ENCODE measurements around the gene PIKFYVE.
A peak's percentile ranks its signal among the peaks of the same experiment; 100 is the strongest.
"Not testable (repeated sequence)": the region's sequence is repeated elsewhere in the genome, so short reads cannot be mapped to it uniquely, and the experiment has no call there.

The PIKFYVE gene

GRCh38 chr2:208370881-208371633 lies 105.0 kb downstream of the PIKFYVE start:
- no peak overlapping the region for H3K4me3 Mint-ChIP-seq
- no peaks in the 10 kb centered on the region for H3K36me3 Mint-ChIP-seq (ENCODE audit: insufficient read depth)
- H3K9me3 Mint-ChIP-seq, result no peaks in the 10 kb centered on the region
- no peaks in the 10 kb centered on the region for H3K4me1 Mint-ChIP-seq (ENCODE audit: low read depth in 2 of 2)
- no peak overlapping the region for H3K27ac Mint-ChIP-seq
- peaks cover 13 to 24% of the 10 kb centered on the region in 2 donors for H3K27me3 Mint-ChIP-seq
- no peak for DNase-seq
- ATAC-seq (replicated peaks), result no peak

DNA sequence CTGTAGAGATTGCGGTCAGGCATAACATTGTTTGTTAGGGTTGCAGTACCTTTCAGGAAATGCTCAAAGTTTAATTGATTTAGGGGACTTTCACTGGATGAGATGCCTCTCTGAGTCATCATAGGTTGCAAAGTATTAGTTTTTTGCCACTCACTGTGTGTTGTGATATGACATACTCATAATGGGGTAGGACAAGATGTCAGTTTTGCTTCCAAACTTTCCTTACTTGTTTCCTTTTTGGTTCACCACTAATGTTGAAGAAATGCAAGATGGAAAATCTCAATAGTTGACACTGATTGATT lies 105.5 kb downstream of the PIKFYVE start:
- H3K27ac Mint-ChIP-seq, result no peak overlapping the region
- H3K27me3 Mint-ChIP-seq, result peaks cover 13 to 24% of the 10 kb centered on the region in 2 donors
- H3K36me3 Mint-ChIP-seq (ENCODE audit: insufficient read depth), result no peaks in the 10 kb centered on the region
- DNase-seq (no peak), ATAC-seq (replicated peaks) (no peak)
- H3K4me1 Mint-ChIP-seq (ENCODE audit: low read depth in 2 of 2), result no peaks in the 10 kb centered on the region
- no peaks in the 10 kb centered on the region for H3K9me3 Mint-ChIP-seq
- no peak overlapping the region for H3K4me3 Mint-ChIP-seq

GRCh38 chr2:208373460-208374089 lies 107.5 kb downstream of the PIKFYVE start:
- H3K4me3 Mint-ChIP-seq, result no peak overlapping the region
- peaks cover 10 to 24% of the 10 kb centered on the region in 2 donors for H3K27me3 Mint-ChIP-seq
- H3K4me1 Mint-ChIP-seq (ENCODE audit: low read depth in 2 of 2), result no peaks in the 10 kb centered on the region
- no peak overlapping the region for H3K27ac Mint-ChIP-seq
- H3K36me3 Mint-ChIP-seq (ENCODE audit: insufficient read depth), result no peaks in the 10 kb centered on the region
- no peaks in the 10 kb centered on the region for H3K9me3 Mint-ChIP-seq
- ATAC-seq (replicated peaks) (peak; percentile 40), DNase-seq (peak in 1 of 3 experiments; percentile 9)

DNA sequence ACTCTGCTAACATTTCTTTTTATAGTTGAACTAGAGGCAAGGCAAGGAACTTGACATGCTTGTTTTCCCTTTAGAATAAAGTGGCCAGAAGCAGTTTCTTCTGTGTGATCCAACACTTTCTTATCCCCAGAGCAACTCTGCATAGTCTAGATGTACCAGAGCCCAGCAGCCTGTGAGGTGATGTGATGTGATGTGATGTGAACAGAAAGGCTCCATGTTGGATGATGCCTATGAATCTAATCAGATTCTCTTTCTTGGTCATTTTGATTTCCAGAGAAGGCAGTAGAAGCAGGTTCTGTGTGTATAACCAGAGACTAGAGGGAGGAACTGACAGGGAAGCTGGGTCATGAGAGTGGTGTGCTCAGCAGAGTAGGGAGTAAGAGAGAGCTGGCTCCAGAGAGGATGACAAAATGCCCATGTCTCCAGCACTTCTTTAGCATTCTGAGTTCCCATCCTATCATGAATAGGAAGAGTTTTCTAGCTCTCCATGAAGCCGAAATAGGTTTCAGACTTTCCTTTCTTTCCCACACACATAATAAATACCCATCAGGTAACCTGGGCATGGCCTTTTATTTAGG lies 109.5 kb downstream of the PIKFYVE start:
- ATAC-seq (replicated peaks) (no peak), DNase-seq (no peak)
- H3K36me3 Mint-ChIP-seq (ENCODE audit: insufficient read depth), result no peaks in the 10 kb centered on the region
- no peaks in the 10 kb centered on the region for H3K4me1 Mint-ChIP-seq (ENCODE audit: low read depth in 2 of 2)
- H3K4me3 Mint-ChIP-seq, result no peak overlapping the region
- H3K27ac Mint-ChIP-seq, result no peak overlapping the region
- no peaks in the 10 kb centered on the region for H3K9me3 Mint-ChIP-seq
- peaks cover 16 to 30% of the 10 kb centered on the region in 2 donors for H3K27me3 Mint-ChIP-seq

DNA sequence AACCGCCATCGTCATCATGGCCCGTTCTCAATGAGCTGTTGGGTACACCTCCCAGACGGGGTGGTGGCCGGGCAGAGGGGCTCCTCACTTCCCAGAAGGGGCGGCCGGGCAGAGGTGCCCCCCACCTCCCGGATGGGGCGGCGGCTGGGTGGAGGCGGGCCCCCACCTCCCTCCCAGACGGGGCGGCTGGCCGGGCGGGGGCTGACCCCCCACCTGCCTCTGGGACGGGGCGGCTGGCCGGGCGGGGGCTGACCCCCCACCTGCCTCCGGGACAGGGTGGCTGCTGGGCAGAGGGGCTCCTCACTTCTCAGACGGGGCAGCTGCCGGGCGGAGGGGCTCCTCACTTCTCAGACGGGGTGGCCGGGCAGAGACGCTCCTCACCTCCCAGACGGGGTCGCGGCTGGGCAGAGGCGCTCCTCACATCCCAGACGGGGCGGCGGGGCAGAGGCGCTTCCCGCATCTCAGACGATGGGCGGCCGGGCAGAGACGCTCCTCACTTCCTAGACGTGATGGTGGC lies 111.3 kb downstream of the PIKFYVE start:
- H3K27ac Mint-ChIP-seq; DNase-seq; H3K36me3 Mint-ChIP-seq (ENCODE audit: insufficient read depth); ATAC-seq (replicated peaks); H3K9me3 Mint-ChIP-seq; H3K4me1 Mint-ChIP-seq (ENCODE audit: low read depth in 2 of 2); H3K4me3 Mint-ChIP-seq: not testable (repeated sequence)
- peaks cover 23 to 39% of the 10 kb centered on the region in 2 donors for H3K27me3 Mint-ChIP-seq

- H3K4me3 Mint-ChIP-seq, result no peak overlapping the region
- ATAC-seq (replicated peaks), result no peak
- no peak overlapping the region for H3K27ac Mint-ChIP-seq
Observed at GRCh38 chr2:208379192-208379591, 113.1 kb downstream of the PIKFYVE start.

DNA sequence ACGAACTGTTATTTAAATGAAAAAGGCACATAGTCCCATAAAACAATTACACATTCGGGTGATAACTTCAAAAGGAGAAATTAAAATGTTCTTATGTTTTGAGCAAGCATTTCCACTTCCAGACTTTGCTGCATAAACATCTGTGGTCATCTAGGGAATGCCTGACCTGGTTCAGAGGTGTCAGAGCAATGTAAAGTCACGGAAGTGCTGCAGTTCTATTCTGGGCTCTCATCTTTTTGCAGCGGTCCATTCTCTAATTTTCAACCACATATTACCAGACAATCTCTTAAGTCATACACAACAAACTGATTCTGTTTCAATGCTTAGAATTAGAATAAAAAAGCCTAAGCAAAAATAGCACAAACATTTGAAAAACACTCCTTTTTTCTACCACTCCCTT lies 118.6 kb downstream of the PIKFYVE start:
- Mint-ChIP-seq H3K27ac (no peak overlapping the region), H3K4me3 (no peak overlapping the region), H3K4me1 (ENCODE audit: low read depth in 2 of 2) (no peaks in the 10 kb centered on the region), H3K36me3 (ENCODE audit: insufficient read depth) (no peaks in the 10 kb centered on the region), H3K9me3 (no peaks in the 10 kb centered on the region), H3K27me3 (peaks cover 44 to 51% of the 10 kb centered on the region in 2 donors)
- ATAC-seq (replicated peaks), result no peak
- no peak for DNase-seq

More at GRCh38 chr2:208379192-208379591, 113.1 kb downstream of the PIKFYVE start:
- no peak for DNase-seq
- peaks cover 35 to 55% of the 10 kb centered on the region in 2 donors for H3K27me3 Mint-ChIP-seq
- H3K4me1 Mint-ChIP-seq (ENCODE audit: low read depth in 2 of 2), result no peaks in the 10 kb centered on the region
- H3K9me3 Mint-ChIP-seq, result no peaks in the 10 kb centered on the region
- no peaks in the 10 kb centered on the region for H3K36me3 Mint-ChIP-seq (ENCODE audit: insufficient read depth)

- Mint-ChIP-seq H3K4me1 (ENCODE audit: low read depth in 2 of 2) (no peaks in the 10 kb centered on the region), H3K36me3 (ENCODE audit: insufficient read depth) (no peaks in the 10 kb centered on the region), H3K4me3 (no peak overlapping the region), H3K9me3 (no peaks in the 10 kb centered on the region), H3K27ac (no peak overlapping the region), H3K27me3 (peaks cover 39% of the 10 kb centered on the region in 2 donors)
- DNase-seq (no peak), ATAC-seq (replicated peaks) (no peak)
Observed at GRCh38 chr2:208386541-208386940, 120.5 kb downstream of the PIKFYVE start.

DNA sequence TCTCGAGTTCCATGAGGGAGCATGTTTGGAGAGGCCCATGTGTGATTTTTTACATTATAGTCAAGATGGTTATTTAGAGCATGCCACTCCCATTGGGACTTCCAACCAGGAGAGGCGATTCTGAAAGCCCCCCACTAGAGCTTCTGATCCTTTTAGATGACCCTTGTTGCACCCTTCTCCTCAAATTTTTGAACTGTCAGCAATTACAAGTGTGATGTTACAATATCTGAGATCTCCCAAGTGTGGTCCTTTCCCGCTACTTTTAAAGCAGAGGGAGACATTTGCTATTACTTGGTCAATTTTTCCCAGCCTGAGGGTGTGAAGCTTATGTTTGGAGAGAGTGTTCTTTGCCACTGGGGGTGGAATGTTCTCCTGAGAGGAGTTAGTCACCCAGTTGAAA lies 123.9 kb downstream of the PIKFYVE start:
- H3K9me3 Mint-ChIP-seq, result peaks cover 0 to 1% of the 10 kb centered on the region in 2 donors
- peaks cover 9 to 20% of the 10 kb centered on the region in 2 donors for H3K27me3 Mint-ChIP-seq
- no peak for DNase-seq
- ATAC-seq (replicated peaks), result no peak
- H3K4me1 Mint-ChIP-seq (ENCODE audit: low read depth in 2 of 2), result no peaks in the 10 kb centered on the region
- no peak overlapping the region for H3K4me3 Mint-ChIP-seq
- no peak overlapping the region for H3K27ac Mint-ChIP-seq
- H3K36me3 Mint-ChIP-seq (ENCODE audit: insufficient read depth), result no peaks in the 10 kb centered on the region

- Mint-ChIP-seq H3K36me3 (ENCODE audit: insufficient read depth) (no peaks in the 10 kb centered on the region), H3K4me3 (no peak overlapping the region)
Observed at GRCh38 chr2:208392300-208392699, 126.2 kb downstream of the PIKFYVE start.

GRCh38 chr2:208396796-208397195 lies 130.7 kb downstream of the PIKFYVE start:
- ATAC-seq (replicated peaks); H3K36me3 Mint-ChIP-seq (ENCODE audit: insufficient read depth); H3K27ac Mint-ChIP-seq; H3K4me3 Mint-ChIP-seq; H3K4me1 Mint-ChIP-seq (ENCODE audit: low read depth in 2 of 2); H3K9me3 Mint-ChIP-seq; DNase-seq: not testable (repeated sequence)
- peaks cover 15 to 31% of the 10 kb centered on the region in 2 donors for H3K27me3 Mint-ChIP-seq

More at GRCh38 chr2:208392300-208392699, 126.2 kb downstream of the PIKFYVE start:
- ATAC-seq (replicated peaks) (no peak), DNase-seq (no peak)
- peaks cover 0 to 6% of the 10 kb centered on the region in 2 donors for H3K4me1 Mint-ChIP-seq (ENCODE audit: low read depth in 2 of 2)
- H3K9me3 Mint-ChIP-seq, result peaks cover 0 to 1% of the 10 kb centered on the region in 2 donors
- peaks cover 12 to 13% of the 10 kb centered on the region in 2 donors for H3K27me3 Mint-ChIP-seq
- H3K27ac Mint-ChIP-seq, result no peak overlapping the region

GRCh38 chr2:208399201-208399600 lies 133.1 kb downstream of the PIKFYVE start:
- no peak overlapping the region for H3K27ac Mint-ChIP-seq
- no peaks in the 10 kb centered on the region for H3K9me3 Mint-ChIP-seq
- DNase-seq (no peak), ATAC-seq (replicated peaks) (no peak)
- peaks cover 0 to 6% of the 10 kb centered on the region in 2 donors for H3K4me1 Mint-ChIP-seq (ENCODE audit: low read depth in 2 of 2)
- no peaks in the 10 kb centered on the region for H3K36me3 Mint-ChIP-seq (ENCODE audit: insufficient read depth)
- H3K27me3 Mint-ChIP-seq, result peaks cover 30 to 55% of the 10 kb centered on the region in 2 donors
- H3K4me3 Mint-ChIP-seq, result no peak overlapping the region

DNA sequence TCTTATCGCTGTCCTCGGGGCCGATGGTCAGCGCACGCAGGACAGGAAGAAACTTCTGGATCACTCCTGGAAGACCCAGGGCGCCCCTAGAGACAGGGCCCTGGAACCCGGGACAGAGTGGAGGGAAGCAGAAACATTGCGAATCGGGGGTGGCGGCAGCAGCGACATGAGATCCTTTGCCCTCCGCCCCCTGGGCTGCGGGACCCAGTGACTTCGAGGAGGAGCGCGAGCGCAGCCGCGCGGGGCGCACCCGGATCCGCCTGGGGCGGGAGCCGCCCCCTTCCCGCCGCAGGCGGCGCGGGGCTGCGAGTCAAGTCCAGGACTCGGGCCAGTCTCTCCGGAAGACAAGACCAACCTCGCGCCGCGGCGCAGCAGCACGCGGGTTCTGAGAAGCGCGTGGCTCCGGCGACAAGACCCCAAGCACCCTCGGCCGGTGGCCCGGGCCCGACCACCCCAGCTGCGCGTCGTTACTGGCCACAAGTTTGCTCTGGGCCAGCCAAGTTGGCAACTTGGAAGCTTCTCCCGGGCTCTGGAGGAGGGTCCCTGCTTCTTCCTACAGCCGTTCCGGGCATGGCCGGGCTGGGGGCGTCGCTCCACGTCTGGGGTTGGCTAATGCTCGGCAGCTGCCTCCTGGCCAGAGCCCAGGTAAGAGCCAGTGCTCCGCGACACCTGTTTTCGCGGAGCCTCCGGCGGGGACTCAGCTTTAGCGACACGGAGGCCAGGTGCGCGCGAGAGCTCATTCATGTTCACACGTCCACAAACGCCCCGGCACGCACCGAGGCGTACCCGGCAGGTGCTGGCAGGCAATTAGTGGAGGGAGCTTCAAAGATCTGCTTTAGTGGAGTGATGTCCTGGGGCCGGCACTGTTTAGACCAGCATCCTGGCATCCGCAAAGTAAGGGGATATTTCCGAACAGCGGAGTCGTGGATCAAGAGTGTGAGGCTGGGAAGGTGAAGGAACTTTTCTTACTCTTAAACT lies 140.7 kb downstream of the PIKFYVE start, which contains the start of gene PTH2R:
PTH2R (plus strand) TSS at position 319 of the 978 bp plus-strand sequence; CDS start at position 571, 252 bp downstream.
- DNase-seq (no peak), ATAC-seq (replicated peaks) (no peak)
- Mint-ChIP-seq H3K4me3 (no peak within 1 kb of the TSS), H3K36me3 (ENCODE audit: insufficient read depth) (peaks cover 2% of the 10 kb centered on the region), H3K4me1 (ENCODE audit: low read depth in 2 of 2) (peaks cover 0 to 2% of the 10 kb centered on the region in 2 donors), H3K27ac (no peak within 1 kb of the TSS), H3K27me3 (peaks cover 64 to 72% of the 10 kb centered on the region in 2 donors), H3K9me3 (no peaks in the 10 kb centered on the region)

All from effector memory CD8-positive, alpha-beta T cell (primary cell).